Measurements from ENCODE around the gene PLA1A.
"Not testable (repeated sequence)": the region's sequence is repeated elsewhere in the genome, so short reads cannot be mapped to it uniquely, and the experiment has no call there.

PLA1A gene

DNA sequence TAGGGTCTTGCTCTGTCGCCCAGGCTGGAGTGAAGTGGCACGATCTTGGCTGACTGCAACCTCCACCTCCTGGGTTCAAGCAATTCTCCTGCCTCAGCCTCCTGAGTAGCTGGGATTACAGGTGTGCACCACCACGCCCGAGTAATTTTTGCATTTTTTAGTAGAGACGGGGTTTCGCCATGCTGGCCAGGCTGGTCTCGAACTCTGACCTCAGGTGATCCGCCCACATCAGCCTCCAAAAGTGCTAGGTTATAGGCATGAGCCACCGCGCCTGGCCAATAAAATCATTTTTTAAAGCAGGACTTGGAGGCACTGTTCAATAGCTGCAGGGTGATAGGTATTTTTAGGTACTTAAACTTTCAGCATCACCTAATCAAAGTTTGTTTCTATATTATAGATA is 80.5 kb downstream of the PLA1A start:
- H4K91ac ChIP-seq (ENCODE audit: low read depth, low read length, poor library complexity); H2BK12ac ChIP-seq (ENCODE audit: low read length); H3K4me2 ChIP-seq (ENCODE audit: insufficient read depth, low read length, poor library complexity, severe bottlenecking); H3K9ac ChIP-seq (ENCODE audit: low read depth, low read length, poor library complexity); H3K18ac ChIP-seq (ENCODE audit: low read length); H2BK15ac ChIP-seq (ENCODE audit: low read length); H3K23ac ChIP-seq (ENCODE audit: low read depth, low read length, poor library complexity); H3K27ac ChIP-seq (replicated peaks; ENCODE audit: low read length); H2BK5ac ChIP-seq (ENCODE audit: low read length); DNase-seq (ENCODE audit: low spot score); H3K9me3 ChIP-seq (replicated peaks in 1 of 2; ENCODE audit: control insufficient read depth in 2 of 2, insufficient read depth in 1 of 2, low read depth in 1 of 2, low read length in 2 of 2); H2BK120ac ChIP-seq (ENCODE audit: low read depth, low read length); H3K4me3 ChIP-seq (ENCODE audit: low read length in 2 of 2); H3K27me3 ChIP-seq (ENCODE audit: control insufficient read depth in 3 of 3, insufficient read depth in 3 of 3, low read depth in 1 of 3, low read length in 3 of 3); H3K4me1 ChIP-seq (ENCODE audit: control insufficient read depth in 2 of 2, insufficient read depth in 1 of 2, low read depth in 1 of 2, low read length in 2 of 2); H3K4ac ChIP-seq (ENCODE audit: low read length); H2AK5ac ChIP-seq (ENCODE audit: low read depth, low read length); H4K8ac ChIP-seq (ENCODE audit: low read depth, low read length); H3K79me1 ChIP-seq (ENCODE audit: low read depth, low read length); H2AFZ ChIP-seq (ENCODE audit: low read length); H3K14ac ChIP-seq (ENCODE audit: low read length): not testable (repeated sequence)
- no CpG with 5 or more reads among the region's 10 CpGs for WGBS, 2 donors (ENCODE audit: extremely low coverage in 2 of 2, insufficient read length in 2 of 2, insufficient replicate concordance in 1 of 2)
- H3K36me3 ChIP-seq (replicated peaks in 1 of 2; ENCODE audit: control insufficient read depth in 2 of 2, insufficient read depth in 2 of 2, low read length in 2 of 2), result peaks cover 7 to 23% of the 10 kb centered on the region in 2 donors

Measured in neuronal stem cell (in vitro differentiated cells).